PC-3 (cell line): Measurements from ENCODE around the gene DNM3.

Experiments used
- EZH2 ChIP-seq: fragments of 300-600 bp; sonication (generic); IDR thresholded peaks from one replicate; pipeline ENCODE4 v1.6.1; 2017; ENCODE audit warnings: antibody characterized with exemption, mild to moderate bottlenecking, low read length; ENCODE audit not compliant: unreplicated experiment
- EZH2phosphoT487 ChIP-seq: fragments of 300-600 bp; sonication (generic); IDR thresholded peaks from 2 replicates; pipeline ENCODE4 v1.6.1; 2018; ENCODE audit warnings: mild to moderate bottlenecking, antibody characterized with exemption, low read length, borderline replicate concordance
- TF ChIP-seq, protein P1 (sequence below): fragments of 300-600 bp; sonication (generic); conservative IDR thresholded peaks from 2 replicates; pipeline ENCODE4 v1.5.1; 2017; ENCODE audit warnings: antibody characterized with exemption, low read depth, mild to moderate bottlenecking, low read length

DNA sequence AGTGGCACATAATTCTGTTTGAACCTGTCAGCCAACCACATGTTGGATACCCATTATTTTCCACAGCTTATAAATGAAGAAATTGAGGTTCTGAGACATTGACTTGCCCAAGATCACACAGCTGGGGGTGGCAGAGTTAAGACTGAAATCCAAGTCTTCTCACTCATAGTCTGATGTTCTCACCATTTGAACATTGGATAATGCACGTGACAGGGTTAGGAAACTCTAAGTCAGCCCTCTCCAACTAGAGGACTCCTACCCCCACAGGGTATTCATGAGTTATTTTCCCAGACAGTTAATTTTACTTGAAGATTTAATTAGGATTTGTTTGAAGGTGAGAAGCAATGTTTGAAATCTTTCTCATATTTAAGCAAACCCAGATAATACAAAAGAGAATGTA lies 541.1 kb downstream of the DNM3 start:
- TF ChIP-seq, protein P1, sequence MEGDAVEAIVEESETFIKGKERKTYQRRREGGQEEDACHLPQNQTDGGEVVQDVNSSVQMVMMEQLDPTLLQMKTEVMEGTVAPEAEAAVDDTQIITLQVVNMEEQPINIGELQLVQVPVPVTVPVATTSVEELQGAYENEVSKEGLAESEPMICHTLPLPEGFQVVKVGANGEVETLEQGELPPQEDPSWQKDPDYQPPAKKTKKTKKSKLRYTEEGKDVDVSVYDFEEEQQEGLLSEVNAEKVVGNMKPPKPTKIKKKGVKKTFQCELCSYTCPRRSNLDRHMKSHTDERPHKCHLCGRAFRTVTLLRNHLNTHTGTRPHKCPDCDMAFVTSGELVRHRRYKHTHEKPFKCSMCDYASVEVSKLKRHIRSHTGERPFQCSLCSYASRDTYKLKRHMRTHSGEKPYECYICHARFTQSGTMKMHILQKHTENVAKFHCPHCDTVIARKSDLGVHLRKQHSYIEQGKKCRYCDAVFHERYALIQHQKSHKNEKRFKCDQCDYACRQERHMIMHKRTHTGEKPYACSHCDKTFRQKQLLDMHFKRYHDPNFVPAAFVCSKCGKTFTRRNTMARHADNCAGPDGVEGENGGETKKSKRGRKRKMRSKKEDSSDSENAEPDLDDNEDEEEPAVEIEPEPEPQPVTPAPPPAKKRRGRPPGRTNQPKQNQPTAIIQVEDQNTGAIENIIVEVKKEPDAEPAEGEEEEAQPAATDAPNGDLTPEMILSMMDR = no peak
- no peak for TF ChIP-seq EZH2
- no peak for TF ChIP-seq EZH2phosphoT487
